OCI-LY3 (cell line): ENCODE data around the gene NR2F2.

ENCODE experiments used
- H2AFZ ChIP-seq: fragments of 200-600, 300-600 bp; shearing (Covaris generic); 2 replicates; pipeline ENCODE4 v1.6.0; 2014; ENCODE audit warnings: antibody characterized with exemption, low read depth, low read length
- H3K27ac ChIP-seq: fragments of 200-600, 300-600 bp; sonication (generic); 2 replicates; pipeline ENCODE4 v1.5.1; 2014; ENCODE audit warnings: mild to moderate bottlenecking, low read length, moderate library complexity, mixed read lengths
- H3K27me3 ChIP-seq: fragments of 200-600, 300-600 bp; sonication (generic); 2 replicates; pipeline ENCODE4 v1.6.1; 2014; ENCODE audit warnings: low read depth, low read length, mixed read lengths
- H3K36me3 ChIP-seq: fragments of 200-600, 300-600 bp; sonication (generic); replicated peaks from 2 replicates; pipeline ENCODE3; 2014; ENCODE audit warnings: low read depth, low read length, mixed read lengths
- H3K4me1 ChIP-seq: fragments of 300-600, 200-600 bp; sonication (generic); 2 replicates; pipeline ENCODE4 v1.6.1; 2014; ENCODE audit warnings: low read length, mixed read lengths
- H3K4me2 ChIP-seq: fragments of 200-600, 300-600 bp; sonication (generic); 2 replicates; pipeline ENCODE4 v1.6.1; 2014; ENCODE audit warnings: low read length, mixed read lengths
- H3K4me3 ChIP-seq: fragments of 300-600, 200-600 bp; sonication (generic); 2 replicates; pipeline ENCODE4 v1.5.1; 2014; ENCODE audit warnings: antibody characterized with exemption, mild to moderate bottlenecking, low read length, moderate library complexity
- H3K79me2 ChIP-seq: fragments of 300-600, 200-600 bp; shearing (Covaris generic); 2 replicates; pipeline ENCODE4 v1.6.1; 2014; ENCODE audit warnings: mild to moderate bottlenecking, low read length, mixed read lengths
- H3K9ac ChIP-seq: fragments of 300-600, 200-600 bp; shearing (Covaris generic); 2 replicates; pipeline ENCODE4 v1.6.0; 2014; ENCODE audit warnings: mild to moderate bottlenecking, low read length, moderate library complexity
- H3K9me3 ChIP-seq: fragments of 200-600, 300-600 bp; shearing (Covaris generic); 2 replicates; pipeline ENCODE4 v1.6.1; 2014; ENCODE audit warnings: low read length, mixed read lengths; ENCODE audit not compliant: insufficient read depth
- H4K20me1 ChIP-seq: fragments of 200-600, 300-600 bp; sonication (generic); 2 replicates; pipeline ENCODE4 v1.6.1; 2016; ENCODE audit warnings: low read length, mixed read lengths; ENCODE audit not compliant: insufficient read depth
- CTCF ChIP-seq: fragments of 200-600, 300-600 bp; sonication (generic); IDR thresholded peaks from 2 replicates; pipeline ENCODE4 v1.5.1; 2014; ENCODE audit warnings: antibody characterized with exemption, low read length, low read depth
- EZH2phosphoT487 ChIP-seq: fragments of 200-600 bp; shearing (Covaris generic); IDR thresholded peaks from 2 replicates; pipeline ENCODE4 v1.6.1; 2018; ENCODE audit warnings: antibody characterized with exemption, mixed run types, low read depth

NR2F2 gene

DNA sequence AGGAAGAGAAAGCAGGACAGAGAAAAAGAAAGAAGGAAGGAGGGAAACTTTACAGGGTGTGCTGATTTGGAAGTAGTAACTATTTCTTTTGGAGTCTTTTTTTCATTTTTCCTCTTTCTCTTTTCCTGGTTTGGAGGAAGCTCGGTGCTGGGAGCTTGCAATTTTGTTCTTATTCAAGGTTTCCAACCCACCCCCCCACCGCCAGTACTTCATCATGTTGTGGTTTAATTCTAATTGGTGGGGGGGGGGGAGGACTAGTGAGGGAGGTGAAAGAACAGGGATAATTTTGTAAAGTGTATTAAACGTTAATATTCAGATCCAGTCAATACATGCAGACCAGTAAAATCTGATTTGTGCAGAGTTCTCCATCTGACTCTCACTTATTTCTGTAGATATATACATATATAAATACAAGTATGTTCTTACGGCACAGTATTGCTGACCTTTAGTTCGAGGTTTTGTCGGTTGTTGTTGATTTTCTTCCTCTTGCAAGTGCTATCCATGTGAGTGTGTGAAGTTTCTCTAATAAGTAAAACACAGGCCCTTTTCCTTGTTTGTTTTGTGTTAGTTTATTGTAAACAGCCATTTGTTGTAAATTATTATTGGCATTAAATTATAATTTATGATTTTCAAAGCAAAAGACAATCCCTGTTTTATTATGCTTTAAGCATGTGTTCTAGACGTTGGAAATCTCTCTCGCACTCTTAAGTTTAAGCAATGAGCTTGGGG is 9.3 kb downstream of the NR2F2 start:
- Histone ChIP-seq H4K20me1 (no peaks in the 10 kb centered on the region), H3K79me2 (no peaks in the 10 kb centered on the region), H3K4me1 (no peaks in the 10 kb centered on the region)

DNA sequence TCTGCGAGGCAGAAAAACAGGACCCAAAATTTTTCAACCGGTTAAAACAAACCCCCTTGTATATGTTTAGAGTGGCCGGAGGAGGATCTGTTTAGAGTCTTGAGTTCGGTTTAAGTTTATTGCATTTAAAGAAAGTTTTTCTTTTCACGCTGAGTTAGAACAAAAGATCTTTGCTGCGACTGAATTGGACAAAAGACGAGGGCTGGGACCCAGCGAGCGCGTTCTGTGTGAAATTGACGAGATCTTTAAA is 9.8 kb downstream of the NR2F2 start:
- H3K9me3 ChIP-seq, result no peaks in the 10 kb centered on the region
- no peaks in the 10 kb centered on the region for H4K20me1 ChIP-seq
- no peaks in the 10 kb centered on the region for H3K4me1 ChIP-seq
- H3K27me3 ChIP-seq, result peaks cover 22% of the 10 kb centered on the region; the same call in 1 of the 2 replicates
- no peaks in the 10 kb centered on the region for H3K79me2 ChIP-seq
- H3K9ac ChIP-seq, result no peak overlapping the region
- H3K36me3 ChIP-seq, result no peaks in the 10 kb centered on the region
- TF ChIP-seq CTCF, result no peak
- TF ChIP-seq EZH2phosphoT487, result no peak
- no peak overlapping the region for H2AFZ ChIP-seq
- H3K27ac ChIP-seq, result no peak overlapping the region
- no peak overlapping the region for H3K4me3 ChIP-seq
- no peak overlapping the region for H3K4me2 ChIP-seq

More for the DNA sequence above, 9.3 kb downstream of the NR2F2 start:
- Histone ChIP-seq H3K4me3 (no peak overlapping the region), H2AFZ (no peak overlapping the region), H3K36me3 (no peaks in the 10 kb centered on the region), H3K9ac (no peak overlapping the region), H3K9me3 (no peaks in the 10 kb centered on the region), H3K27ac (no peak overlapping the region), H3K27me3 (peaks cover 22% of the 10 kb centered on the region; the same call in 1 of the 2 replicates), H3K4me2 (no peak overlapping the region)
- no peak for TF ChIP-seq EZH2phosphoT487
- no peak for TF ChIP-seq CTCF

DNA sequence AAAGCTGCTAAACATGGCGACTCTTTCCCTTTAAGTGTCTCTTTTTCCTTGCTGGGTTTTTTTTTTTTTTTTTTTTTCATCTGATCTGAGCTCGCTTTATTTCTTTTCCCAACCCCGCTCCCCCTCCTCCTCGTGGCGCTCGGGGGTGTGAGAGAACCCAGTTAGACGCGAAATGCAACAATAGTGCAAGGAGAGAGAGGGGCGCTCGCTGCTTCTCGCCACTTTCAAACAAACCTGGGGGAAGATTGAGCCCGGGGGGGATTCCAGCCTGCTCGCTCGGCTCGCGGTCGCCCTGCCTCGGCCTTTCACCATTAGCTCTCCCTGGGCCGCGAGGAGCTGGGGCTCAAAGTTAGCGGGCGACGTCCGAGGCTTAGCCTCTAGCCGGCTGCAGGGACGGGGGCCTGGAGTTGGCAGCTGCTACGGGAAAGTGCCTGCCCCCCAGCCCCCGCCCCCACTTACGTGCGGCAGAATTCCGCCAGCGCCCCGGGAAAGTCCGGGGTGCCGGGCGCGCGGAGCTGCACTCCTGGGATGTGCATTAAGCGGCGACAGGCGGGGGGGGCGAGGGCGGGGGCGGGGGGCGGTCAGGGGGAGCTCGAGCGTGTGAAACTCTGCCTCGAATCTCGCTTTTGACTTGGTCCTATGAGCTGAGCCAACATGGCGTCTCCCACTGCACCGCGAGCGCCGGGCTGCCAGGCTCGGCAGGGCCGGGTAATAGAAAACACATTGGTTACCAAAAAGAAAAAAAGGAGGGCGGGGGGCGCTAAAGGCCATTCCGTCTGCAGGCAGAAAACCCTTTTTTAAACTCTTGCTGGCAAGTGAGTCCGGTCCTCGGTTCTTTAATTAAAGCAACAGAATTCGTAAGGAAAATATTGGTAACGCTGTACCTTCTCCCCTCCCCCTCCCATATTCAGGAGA is 10.4 kb downstream of the NR2F2 start:
- no peak overlapping the region for H3K4me2 ChIP-seq
- H3K4me3 ChIP-seq, result no peak overlapping the region
- no peaks in the 10 kb centered on the region for H3K4me1 ChIP-seq
- H3K27ac ChIP-seq, result no peak overlapping the region
- TF ChIP-seq CTCF (no peak), EZH2phosphoT487 (no peak)
- H2AFZ ChIP-seq, result no peak overlapping the region
- no peak overlapping the region for H3K9ac ChIP-seq
- H3K9me3 ChIP-seq, result no peaks in the 10 kb centered on the region
- no peaks in the 10 kb centered on the region for H4K20me1 ChIP-seq
- no peaks in the 10 kb centered on the region for H3K36me3 ChIP-seq
- no peaks in the 10 kb centered on the region for H3K79me2 ChIP-seq
- peaks cover 16% of the 10 kb centered on the region; the same call in 1 of the 2 replicates for H3K27me3 ChIP-seq
